ENCODE results near the gene ORAI3.

GRCh38 chr16:30969246-30969842 is 20.5 kb downstream of the ORAI3 start:
- TF ChIP-seq EP300 (conservative IDR thresholded peaks at IDR 0.05; ENCODE audit: poor library complexity, severe bottlenecking) (no peak), CTCF (IDR thresholded peaks at IDR 0.05; ENCODE audit: poor library complexity, severe bottlenecking) (no peak)
